ENCODE measurements around the gene KRT84. TPM values are rescaled to one million over a fixed set of nuclear protein-coding genes. Genes with fewer than 3 reads are reported as not detected.

Gene KRT84
- total RNA-seq, 1 donor from 2014 or later = not detected

GRCh38 chr12:52338241-52338960 lies 47.1 kb downstream of the KRT84 start:
- no peak for TF ChIP-seq CTCF (IDR thresholded peaks at IDR 0.05)
- H3K9me3 ChIP-seq = peaks cover 2% of the 10 kb centered on the region
- H3K27me3 ChIP-seq (ENCODE audit: low read depth) = no peaks in the 10 kb centered on the region
- intact Hi-C loops (cut with DNase I) = no loop called here
- no peaks in the 10 kb centered on the region for H3K4me1 ChIP-seq
- ATAC-seq = no peak
- no peaks in the 10 kb centered on the region for H3K36me3 ChIP-seq
- no peak overlapping the region for H3K27ac ChIP-seq
- no peak overlapping the region for H3K4me3 ChIP-seq
- no peak for DNase-seq

GRCh38 chr12:52337054-52337453 lies 48.4 kb downstream of the KRT84 start:
- ATAC-seq = no peak
- intact Hi-C loops (cut with DNase I) = no loop called here
- no peaks in the 10 kb centered on the region for H3K36me3 ChIP-seq
- TF ChIP-seq CTCF (IDR thresholded peaks at IDR 0.05) = no peak
- no peaks in the 10 kb centered on the region for H3K4me1 ChIP-seq
- H3K9me3 ChIP-seq = no peaks in the 10 kb centered on the region
- H3K27me3 ChIP-seq (ENCODE audit: low read depth) = no peaks in the 10 kb centered on the region
- H3K4me3 ChIP-seq = no peak overlapping the region
- no peak for DNase-seq
- H3K27ac ChIP-seq = no peak overlapping the region

GRCh38 chr12:52336641-52337040 lies 48.8 kb downstream of the KRT84 start:
- Histone ChIP-seq H3K27me3 (ENCODE audit: low read depth) (no peaks in the 10 kb centered on the region), H3K27ac (no peak overlapping the region), H3K9me3 (no peaks in the 10 kb centered on the region), H3K36me3 (no peaks in the 10 kb centered on the region), H3K4me3 (no peak overlapping the region), H3K4me1 (no peaks in the 10 kb centered on the region)
- no peak for TF ChIP-seq CTCF (IDR thresholded peaks at IDR 0.05)
- no peak for ATAC-seq
- intact Hi-C loops (cut with DNase I) = no loop called here
- DNase-seq = no peak

GRCh38 chr12:52335598-52336262 lies 49.7 kb downstream of the KRT84 start:
- peak in 1 of 2 donors; percentile 37 for ATAC-seq
- intact Hi-C loops (cut with DNase I) = no loop called here
- Histone ChIP-seq H3K9me3 (no peaks in the 10 kb centered on the region), H3K4me1 (no peaks in the 10 kb centered on the region), H3K36me3 (no peaks in the 10 kb centered on the region), H3K27ac (no peak overlapping the region), H3K4me3 (no peak overlapping the region), H3K27me3 (ENCODE audit: low read depth) (no peaks in the 10 kb centered on the region)
- TF ChIP-seq CTCF (IDR thresholded peaks at IDR 0.05) = no peak
- DNase-seq = no peak

- TF ChIP-seq CTCF (IDR thresholded peaks at IDR 0.05) = no peak
- no peaks in the 10 kb centered on the region for H3K9me3 ChIP-seq
- intact Hi-C loops (cut with DNase I) = no loop called here
- no peak overlapping the region for H3K4me3 ChIP-seq
- H3K4me1 ChIP-seq = no peaks in the 10 kb centered on the region
- H3K27ac ChIP-seq = no peak overlapping the region
- DNase-seq (no peak), ATAC-seq (no peak)
- H3K27me3 ChIP-seq (ENCODE audit: low read depth) = no peaks in the 10 kb centered on the region
- no peaks in the 10 kb centered on the region for H3K36me3 ChIP-seq
Measured at GRCh38 chr12:52334185-52334584, 51.3 kb downstream of the KRT84 start.

All from lower lobe of right lung (tissue), 2 donors.